ENCODE measurements around the gene CRBN. TPM values are rescaled to one million over a fixed set of nuclear protein-coding genes. Genes with fewer than 3 reads are reported as not detected.

Gene CRBN
- polyA plus RNA-seq, 1 of the 3 experiments (the other 2 are of a cell fraction), result 17.5 TPM

DNA sequence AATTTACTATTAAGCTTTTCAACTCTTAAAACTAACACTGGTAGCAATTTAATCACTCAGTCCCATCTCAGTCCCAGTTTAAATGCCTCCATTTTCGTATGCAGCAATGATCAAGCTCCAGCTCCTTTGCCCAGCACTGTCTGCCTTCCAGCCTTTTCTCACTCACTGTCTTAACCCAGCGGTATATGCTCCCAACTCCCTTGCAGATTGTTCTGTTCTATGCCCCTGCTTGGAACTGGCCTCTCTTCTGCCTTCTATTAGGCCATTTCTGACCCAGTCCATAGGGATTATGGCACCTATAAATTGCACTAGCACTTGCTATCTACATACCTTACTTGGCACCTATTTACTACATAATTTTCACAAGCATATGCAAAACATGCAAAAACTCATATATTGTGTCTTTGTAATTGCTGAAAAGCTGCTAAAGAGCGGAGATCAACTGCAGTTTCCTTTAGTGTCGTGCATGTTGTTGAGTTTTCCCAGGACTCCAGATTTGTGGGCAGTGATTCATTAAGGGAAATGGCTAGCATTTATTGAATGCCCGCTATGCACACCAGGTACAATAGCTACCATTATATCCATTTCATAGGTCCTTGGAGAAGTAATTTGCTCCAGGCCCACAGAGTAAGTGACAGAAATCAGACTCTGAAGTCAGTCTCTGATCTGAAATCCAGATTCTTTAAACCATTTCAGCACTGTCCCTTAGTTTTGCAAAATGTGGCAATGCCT is 24.4 kb downstream of the CRBN start:
- TF ChIP-seq TCF12 (IDR thresholded peaks at IDR 0.05) (no peak), SMC3 (IDR thresholded peaks at IDR 0.05; ENCODE audit: low read depth, low read length) (no peak), TAF1 (IDR thresholded peaks at IDR 0.05; ENCODE audit: borderline replicate concordance, low read depth, low read length) (no peak), SIN3A (IDR thresholded peaks at IDR 0.05; ENCODE audit: borderline replicate concordance, low read depth, low read length) (no peak), FOSL2 (IDR thresholded peaks at IDR 0.05; ENCODE audit: borderline replicate concordance, low read depth) (no peak), RAD21 (IDR thresholded peaks at IDR 0.05; ENCODE audit: low read length) (no peak), NRF1 (IDR thresholded peaks at IDR 0.05; ENCODE audit: low read depth, low read length) (no peak), GATA2 (CRISPR knock-in tag; IDR thresholded peaks at IDR 0.05) (no peak), NFIC (IDR thresholded peaks at IDR 0.05; ENCODE audit: borderline replicate concordance) (no peak), RFX5 (IDR thresholded peaks at IDR 0.05; ENCODE audit: low read length) (no peak), CHD2 (IDR thresholded peaks at IDR 0.05; ENCODE audit: low read length, partially characterized antibody) (no peak), MXI1 (IDR thresholded peaks at IDR 0.05; ENCODE audit: low read depth, low read length) (no peak), EZH2phosphoT487 (IDR thresholded peaks at IDR 0.05; ENCODE audit: borderline replicate concordance, low read depth) (no peak)
- TF ChIP-seq, protein P1, sequence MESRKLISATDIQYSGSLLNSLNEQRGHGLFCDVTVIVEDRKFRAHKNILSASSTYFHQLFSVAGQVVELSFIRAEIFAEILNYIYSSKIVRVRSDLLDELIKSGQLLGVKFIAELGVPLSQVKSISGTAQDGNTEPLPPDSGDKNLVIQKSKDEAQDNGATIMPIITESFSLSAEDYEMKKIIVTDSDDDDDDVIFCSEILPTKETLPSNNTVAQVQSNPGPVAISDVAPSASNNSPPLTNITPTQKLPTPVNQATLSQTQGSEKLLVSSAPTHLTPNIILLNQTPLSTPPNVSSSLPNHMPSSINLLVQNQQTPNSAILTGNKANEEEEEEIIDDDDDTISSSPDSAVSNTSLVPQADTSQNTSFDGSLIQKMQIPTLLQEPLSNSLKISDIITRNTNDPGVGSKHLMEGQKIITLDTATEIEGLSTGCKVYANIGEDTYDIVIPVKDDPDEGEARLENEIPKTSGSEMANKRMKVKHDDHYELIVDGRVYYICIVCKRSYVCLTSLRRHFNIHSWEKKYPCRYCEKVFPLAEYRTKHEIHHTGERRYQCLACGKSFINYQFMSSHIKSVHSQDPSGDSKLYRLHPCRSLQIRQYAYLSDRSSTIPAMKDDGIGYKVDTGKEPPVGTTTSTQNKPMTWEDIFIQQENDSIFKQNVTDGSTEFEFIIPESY (IDR thresholded peaks at IDR 0.05; ENCODE audit: borderline replicate concordance, low read depth), result no peak
- TF ChIP-seq, protein P2, sequence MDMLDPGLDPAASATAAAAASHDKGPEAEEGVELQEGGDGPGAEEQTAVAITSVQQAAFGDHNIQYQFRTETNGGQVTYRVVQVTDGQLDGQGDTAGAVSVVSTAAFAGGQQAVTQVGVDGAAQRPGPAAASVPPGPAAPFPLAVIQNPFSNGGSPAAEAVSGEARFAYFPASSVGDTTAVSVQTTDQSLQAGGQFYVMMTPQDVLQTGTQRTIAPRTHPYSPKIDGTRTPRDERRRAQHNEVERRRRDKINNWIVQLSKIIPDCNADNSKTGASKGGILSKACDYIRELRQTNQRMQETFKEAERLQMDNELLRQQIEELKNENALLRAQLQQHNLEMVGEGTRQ (IDR thresholded peaks at IDR 0.05; ENCODE audit: borderline replicate concordance, low read depth, low read length), result no peak
- TF ChIP-seq, protein P3, sequence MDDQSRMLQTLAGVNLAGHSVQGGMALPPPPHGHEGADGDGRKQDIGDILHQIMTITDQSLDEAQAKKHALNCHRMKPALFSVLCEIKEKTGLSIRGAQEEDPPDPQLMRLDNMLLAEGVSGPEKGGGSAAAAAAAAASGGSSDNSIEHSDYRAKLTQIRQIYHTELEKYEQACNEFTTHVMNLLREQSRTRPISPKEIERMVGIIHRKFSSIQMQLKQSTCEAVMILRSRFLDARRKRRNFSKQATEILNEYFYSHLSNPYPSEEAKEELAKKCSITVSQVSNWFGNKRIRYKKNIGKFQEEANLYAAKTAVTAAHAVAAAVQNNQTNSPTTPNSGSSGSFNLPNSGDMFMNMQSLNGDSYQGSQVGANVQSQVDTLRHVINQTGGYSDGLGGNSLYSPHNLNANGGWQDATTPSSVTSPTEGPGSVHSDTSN (IDR thresholded peaks at IDR 0.05), result no peak
- DNase-seq, result no peak
- Histone ChIP-seq H3K9me2 (no peaks in the 10 kb centered on the region), H3K79me2 (ENCODE audit: insufficient read depth) (0 out of 2 replicates have a peak, but pooled peaks cover 4% of the 10 kb centered on the region), H3K9me3 (no peaks in the 10 kb centered on the region), H2AFZ (ENCODE audit: low read depth) (no peak overlapping the region), H3F3A (replicated peaks; ENCODE audit: insufficient read depth) (peaks cover 24% of the 10 kb centered on the region), H3K4me1 (ENCODE audit: control insufficient read depth in 1 of 2, insufficient read depth in 2 of 2, low read depth in 1 of 2, low read length in 1 of 2) (no peaks in the 10 kb centered on the region), H3K27ac (ENCODE audit: low read depth in 2 of 2, low read length in 1 of 2) (no peak overlapping the region), H3K36me3 (replicated peaks in 1 of 2; ENCODE audit: control insufficient read depth in 1 of 2, insufficient read depth in 2 of 2, low read length in 1 of 2) (peaks cover 64 to 91% of the 10 kb centered on the region in 2 experiments), H3K27me3 (ENCODE audit: insufficient read depth) (no peaks in the 10 kb centered on the region), H3K4me3 (ENCODE audit: low read depth in 2 of 2, low read length in 1 of 2) (no peak overlapping the region), H3K9ac (no peak overlapping the region), H3K4me2 (no peak overlapping the region), H4K20me1 (ENCODE audit: insufficient read depth) (no peaks in the 10 kb centered on the region)
- WGBS (ENCODE audit: low lambda C conversion rate), result 83% methylated on average over 5 of the region's 5 CpGs
- ChIA-PET CTCF (no interaction called here), POLR2A (no interaction called here)
